A673 (cell line): ENCODE data around the gene PPP1R14B. TPM values are rescaled to one million over a fixed set of nuclear protein-coding genes. Genes with fewer than 3 reads are reported as not detected.

Experiments used
- BruUV-seq: library from RNA; stranded (reverse); fragments of 400-500 nt; replicated peaks from 2 replicates; lab custom pipeline; 2021; lab: Mats Ljungman, UMichigan
- CTCF ChIA-PET: fragments of 300-600 bp; sonication (Branson Sonifier 250); formaldehyde crosslinking; loops from one replicate; lab custom pipeline; 2022; ENCODE audit warnings: antibody characterized with exemption; lab: Charles Lee
- POLR2A ChIA-PET: fragments of 300-600 bp; sonication (Branson Sonifier 250); formaldehyde crosslinking; loops from one replicate; lab custom pipeline; 2022; ENCODE audit warnings: antibody characterized with exemption; ENCODE audit not compliant: low non-redundant PET; lab: Charles Lee
- DNase-seq: peaks from one replicate; pipeline ENCODE4 v3.0.0-alpha.2; 2015; ENCODE audit warnings: low spot score
- H3K27ac ChIP-seq: fragments of 200-600 bp; sonication (generic); 2 replicates; pipeline ENCODE4 v1.5.1; 2016; ENCODE audit warnings: mixed run types, low read depth, mild to moderate bottlenecking, mixed read lengths, antibody characterized with exemption, low read length; ENCODE audit not compliant: poor library complexity, severe bottlenecking
- H3K27me3 ChIP-seq: fragments of 200-600 bp; sonication (generic); replicated peaks from 2 replicates; pipeline ENCODE4 v1.6.1; 2017; ENCODE audit warnings: mixed run types, low read depth, mild to moderate bottlenecking, mixed read lengths, antibody characterized with exemption, low read length; ENCODE audit not compliant: insufficient read depth, poor library complexity
- H3K36me3 ChIP-seq: fragments of 200-600 bp; sonication (generic); 2 replicates; pipeline ENCODE4 v1.6.1; 2016; ENCODE audit warnings: mixed run types, mild to moderate bottlenecking, mixed read lengths, antibody characterized with exemption, low read length; ENCODE audit not compliant: insufficient read depth, poor library complexity, severe bottlenecking
- H3K4me1 ChIP-seq: fragments of 200-600 bp; sonication (generic); 2 replicates; pipeline ENCODE4 v1.6.1; 2017; ENCODE audit warnings: mixed run types, mild to moderate bottlenecking, mixed read lengths, antibody characterized with exemption, low read length; ENCODE audit not compliant: insufficient read depth, poor library complexity, severe bottlenecking
- H3K4me3 ChIP-seq: fragments of 200-600 bp; sonication (generic); 2 replicates; pipeline ENCODE4 v1.5.1; 2016; ENCODE audit warnings: low read depth, mixed run types, mild to moderate bottlenecking, mixed read lengths, low read length; ENCODE audit not compliant: poor library complexity, severe bottlenecking
- H3K9me3 ChIP-seq: fragments of 200-600 bp; sonication (generic); 2 replicates; pipeline ENCODE4 v1.6.1; 2016; ENCODE audit warnings: mixed run types, low read depth, mild to moderate bottlenecking, mixed read lengths, antibody characterized with exemption, low read length; ENCODE audit not compliant: poor library complexity, severe bottlenecking
- CTCF ChIP-seq: fragments of 300-800, 200-600 bp; sonication (generic); conservative IDR thresholded peaks from 2 replicates; pipeline ENCODE4 v1.5.1; 2017; ENCODE audit warnings: low read depth, mild to moderate bottlenecking, antibody characterized with exemption, low read length, moderate library complexity, mixed read lengths
- EZH2 ChIP-seq: fragments of 200-600 bp; sonication (generic); IDR thresholded peaks from 2 replicates; pipeline ENCODE4 v1.6.1; 2017; ENCODE audit warnings: borderline replicate concordance, low read depth, mild to moderate bottlenecking, mixed read lengths, antibody characterized with exemption, low read length; ENCODE audit not compliant: poor library complexity, severe bottlenecking
- intact Hi-C: fragments of 100-400 bp; cut with micrococcal nuclease; formaldehyde crosslinking; loops from one replicate; pipeline ENCODE4 v1.10.0; 2022; ENCODE audit not compliant: unreplicated experiment
- total RNA-seq: library from RNA; stranded (reverse); gene quantifications from 2 replicates; pipeline ENCODE4 v1.2.3, GENCODE V29; 2021

PPP1R14B gene
- total RNA-seq, 1 experiment from 2014 or later: 378 TPM

GRCh38 chr11:64225608-64226506 is 20.9 kb downstream of the PPP1R14B start, which contains the start of the genes NUDT22 and TRPT1:
TSS of gene NUDT22 (plus strand) at chr11:64226274. CDS start at chr11:64226653, 379 bp downstream.
TSS of gene TRPT1 (minus strand) at chr11:64226186. CDS start at chr11:64225860, 326 bp downstream.
- CTCF ChIA-PET: interaction anchor here (0.9 to 1.4 kb wide), 2 partner anchors 20 to 75 kb away, joined by 3 read pairs; partner anchors contain the start of gene FERMT3
- TF ChIP-seq EZH2 (no peak), CTCF (peak; percentile 41; the same call in 1 of the 2 replicates)
- no peaks in the 10 kb centered on the region for H3K9me3 ChIP-seq
- peak within 1 kb of the TSS; percentile 87 for H3K27ac ChIP-seq
- intact Hi-C loops: no loop called here
- peak; percentile 96 for DNase-seq
- peaks cover 22% of the 10 kb centered on the region for H3K4me1 ChIP-seq
- peak within 1 kb of the TSS; percentile 87 for H3K4me3 ChIP-seq
- H3K27me3 ChIP-seq: no peaks in the 10 kb centered on the region
- POLR2A ChIA-PET: interaction anchor here (0.6 to 0.7 kb wide), 2 partner anchors 15 to 106 kb away, joined by 3 to 7 read pairs; no protein-coding TSS in a partner anchor
- H3K36me3 ChIP-seq: peaks cover 20% of the 10 kb centered on the region
- BruUV-seq: TSS peak; percentile 56

GRCh38 chr11:64224891-64225607 is 21.7 kb downstream of the PPP1R14B start:
- TF ChIP-seq EZH2: no peak
- TF ChIP-seq CTCF: no peak
- peaks cover 28% of the 10 kb centered on the region for H3K36me3 ChIP-seq
- H3K27me3 ChIP-seq: no peaks in the 10 kb centered on the region
- peaks cover 22% of the 10 kb centered on the region for H3K4me1 ChIP-seq
- H3K27ac ChIP-seq: peak overlapping the region; percentile 87
- H3K4me3 ChIP-seq: peak overlapping the region; percentile 87
- no peaks in the 10 kb centered on the region for H3K9me3 ChIP-seq
- DNase-seq: no peak
- ChIA-PET CTCF (interaction anchor here (0.9 to 1.4 kb wide), 2 partner anchors 19 to 76 kb away, joined by 3 read pairs; partner anchors contain the start of gene FERMT3), POLR2A (interaction anchor here (0.6 kb wide), 1 partner anchor 14 kb away, joined by 7 read pairs; no protein-coding TSS in a partner anchor)
- intact Hi-C loops: no loop called here
- BruUV-seq: no TSS peak
